Thyroid gland (tissue), 4 donors: ENCODE data around the gene ANO1. TPM values are rescaled to one million over a fixed set of nuclear protein-coding genes. Genes with fewer than 3 reads are reported as not detected.
A peak's percentile ranks its signal among the peaks of the same experiment; 100 is the strongest.

ENCODE experiments used
- DNase-seq, 2 donors: peaks; one replicate each; pipeline ENCODE4 v3.0.0-alpha.2; 2019
- H3K27ac ChIP-seq, 3 donors: fragments of 200-600 bp; sonication (generic); 1 replicate in 2 of 3; 2 replicates in 1 of 3; pipeline ENCODE4 v1.5.1; 2016 to 2019; ENCODE audit warnings: mild to moderate bottlenecking in 1 of 3, moderate library complexity in 1 of 3
- H3K27me3 ChIP-seq: fragments of 200-600 bp; sonication (generic); one replicate; pipeline ENCODE4 v1.5.1; 2019
- H3K36me3 ChIP-seq, 2 donors: fragments of 200-600 bp; sonication (generic); one replicate each; pipeline ENCODE4 v1.5.1; 2016 to 2019
- H3K4me1 ChIP-seq, 2 donors: fragments of 200-600 bp; sonication (generic); one replicate each; pipeline ENCODE4 v1.5.1; 2017 to 2019
- H3K4me3 ChIP-seq, 3 donors: fragments of 200-600 bp; sonication (generic); replicated peaks in 1 of 3; 1 replicate in 2 of 3; 2 replicates in 1 of 3; pipeline ENCODE4 v1.5.1; 2016; ENCODE audit warnings: mild to moderate bottlenecking in 1 of 3
- H3K9me3 ChIP-seq: fragments of 200-600 bp; sonication (generic); one replicate; pipeline ENCODE4 v1.5.1; 2017
- POLR2A ChIP-seq, 2 donors: fragments of 450-650 bp; IDR thresholded peaks; one replicate each; pipeline ENCODE4 v1.6.1; 2017; ENCODE audit warnings: antibody characterized with exemption in 2 of 2, mild to moderate bottlenecking in 2 of 2, moderate library complexity in 1 of 2
- WGBS, 2 donors: methylation state at CpG; one replicate each; pipeline ENCODE4 v1.1.5; 2017; 5-methylcytosine and 5-hydroxymethylcytosine counted together
- intact Hi-C: fragments of 100-400 bp; cut with DNase I; formaldehyde crosslinking; loops from one replicate; pipeline ENCODE4 v1.15.1; 2023
- total RNA-seq, 4 donors: library from RNA; depleted of rRNA; stranded (reverse); fragments of >200 nt; gene quantifications; one replicate each; pipeline ENCODE4 v1.2.3, GENCODE V29; 2016
- TF ChIP-seq, protein P1 (sequence below), 6 experiments: fragments of 200-600 bp in 3 of 6; fragments of 450-650 bp in 3 of 6; sonication (generic) in 3 of 6; IDR thresholded peaks; one replicate each; pipeline ENCODE4 v1.5.1; 2016 to 2019; ENCODE audit warnings: antibody characterized with exemption in 6 of 6, mild to moderate bottlenecking in 2 of 6, inconsistent platforms in 1 of 6, moderate library complexity in 1 of 6

The ANO1 gene
- total RNA-seq, 4 donors from 2014 or later: 25.8 to 56.2 (median 35.3) TPM

- no peak overlapping the region for H3K27ac ChIP-seq
Observed at GRCh38 chr11:70173018-70173417, 94.9 kb downstream of the ANO1 start.

GRCh38 chr11:70174547-70175235, 96.6 kb downstream of the ANO1 start:
- WGBS, 2 donors: 77 to 89% methylated on average over 15 to 17 of the region's 17 CpGs
- H3K27me3 ChIP-seq: no peaks in the 10 kb centered on the region
- no peaks in the 10 kb centered on the region for H3K9me3 ChIP-seq
- DNase-seq: peak; percentile 29 to 42
- peaks cover 0 to 5% of the 10 kb centered on the region in 2 donors for H3K36me3 ChIP-seq
- intact Hi-C loops: no loop called here
- H3K27ac ChIP-seq: peak overlapping the region in 1 of 3 donors; percentile 2
- TF ChIP-seq, protein P1, sequence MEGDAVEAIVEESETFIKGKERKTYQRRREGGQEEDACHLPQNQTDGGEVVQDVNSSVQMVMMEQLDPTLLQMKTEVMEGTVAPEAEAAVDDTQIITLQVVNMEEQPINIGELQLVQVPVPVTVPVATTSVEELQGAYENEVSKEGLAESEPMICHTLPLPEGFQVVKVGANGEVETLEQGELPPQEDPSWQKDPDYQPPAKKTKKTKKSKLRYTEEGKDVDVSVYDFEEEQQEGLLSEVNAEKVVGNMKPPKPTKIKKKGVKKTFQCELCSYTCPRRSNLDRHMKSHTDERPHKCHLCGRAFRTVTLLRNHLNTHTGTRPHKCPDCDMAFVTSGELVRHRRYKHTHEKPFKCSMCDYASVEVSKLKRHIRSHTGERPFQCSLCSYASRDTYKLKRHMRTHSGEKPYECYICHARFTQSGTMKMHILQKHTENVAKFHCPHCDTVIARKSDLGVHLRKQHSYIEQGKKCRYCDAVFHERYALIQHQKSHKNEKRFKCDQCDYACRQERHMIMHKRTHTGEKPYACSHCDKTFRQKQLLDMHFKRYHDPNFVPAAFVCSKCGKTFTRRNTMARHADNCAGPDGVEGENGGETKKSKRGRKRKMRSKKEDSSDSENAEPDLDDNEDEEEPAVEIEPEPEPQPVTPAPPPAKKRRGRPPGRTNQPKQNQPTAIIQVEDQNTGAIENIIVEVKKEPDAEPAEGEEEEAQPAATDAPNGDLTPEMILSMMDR (IDR thresholded peaks at IDR 0.05): no peak
- TF ChIP-seq POLR2A (IDR thresholded peaks at IDR 0.05): no peak
- H3K4me3 ChIP-seq: no peak overlapping the region
- H3K4me1 ChIP-seq: no peaks in the 10 kb centered on the region

More at GRCh38 chr11:70173018-70173417, 94.9 kb downstream of the ANO1 start:
- no peak overlapping the region for H3K4me3 ChIP-seq
- H3K36me3 ChIP-seq: peaks cover 0 to 6% of the 10 kb centered on the region in 2 donors
- TF ChIP-seq, protein P1 (IDR thresholded peaks at IDR 0.05): no peak
- no peak for TF ChIP-seq POLR2A (IDR thresholded peaks at IDR 0.05)
- intact Hi-C loops: no loop called here
- no peaks in the 10 kb centered on the region for H3K9me3 ChIP-seq
- 94% methylated on average over 4 of the region's 4 CpGs for WGBS, 2 donors
- H3K4me1 ChIP-seq: no peaks in the 10 kb centered on the region
- no peak for DNase-seq
- no peaks in the 10 kb centered on the region for H3K27me3 ChIP-seq

GRCh38 chr11:70175236-70175698, 97.2 kb downstream of the ANO1 start:
- no peak for TF ChIP-seq POLR2A (IDR thresholded peaks at IDR 0.05)
- TF ChIP-seq, protein P1 (IDR thresholded peaks at IDR 0.05): no peak
- no peak for DNase-seq
- intact Hi-C loops: no loop called here
- no peak overlapping the region for H3K4me3 ChIP-seq
- 63 to 65% methylated on average over 12 to 14 of the region's 15 CpGs for WGBS, 2 donors
- no peaks in the 10 kb centered on the region for H3K4me1 ChIP-seq
- H3K27me3 ChIP-seq: no peaks in the 10 kb centered on the region
- H3K9me3 ChIP-seq: no peaks in the 10 kb centered on the region
- H3K36me3 ChIP-seq: no peaks in the 10 kb centered on the region
- peak overlapping the region in 1 of 3 donors; percentile 2 for H3K27ac ChIP-seq

DNA sequence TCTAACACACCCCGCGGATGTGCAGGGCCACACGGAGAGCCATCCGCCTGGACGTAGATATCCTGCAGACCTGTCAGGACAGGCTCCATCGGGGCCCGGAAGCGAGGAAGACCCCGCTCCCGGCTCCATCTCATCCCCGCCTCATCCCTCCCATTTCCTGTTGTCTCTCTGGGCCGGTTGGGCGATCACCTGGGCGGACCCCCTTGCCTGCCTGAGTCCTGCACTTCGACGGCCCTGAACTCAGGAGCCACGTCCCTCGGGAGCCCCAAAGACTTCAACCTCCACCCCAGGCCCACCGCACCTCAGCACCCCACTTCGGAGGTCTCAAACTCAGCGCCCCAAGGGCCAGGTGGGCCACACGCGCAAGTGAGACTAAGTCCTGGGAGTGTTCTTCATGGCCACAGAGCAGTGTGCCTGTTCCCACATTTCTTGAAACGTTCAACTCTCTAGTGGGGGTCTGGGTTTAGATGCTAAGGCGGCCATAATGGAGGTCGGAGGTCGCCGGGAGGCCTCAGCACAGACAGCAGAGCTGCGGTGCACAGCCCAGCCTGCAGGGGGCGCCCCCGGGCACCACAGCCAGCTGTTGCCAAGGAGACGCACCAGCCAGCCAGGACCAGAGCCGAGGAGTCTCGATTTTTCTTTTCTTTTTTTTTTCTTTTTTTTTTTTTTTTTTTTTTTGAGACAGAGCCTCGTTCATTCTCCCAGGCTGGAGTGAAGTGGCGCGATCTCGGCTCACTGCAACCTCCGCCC, 99.0 kb downstream of the ANO1 start:
- no peak overlapping the region for H3K27ac ChIP-seq
- intact Hi-C loops: no loop called here

More for the DNA sequence above, 99.0 kb downstream of the ANO1 start:
- no peak for DNase-seq
- TF ChIP-seq POLR2A (IDR thresholded peaks at IDR 0.05): no peak
- TF ChIP-seq, protein P1 (IDR thresholded peaks at IDR 0.05): peak in 3 of 6 experiments; percentile 10 to 21 (median 15)
- 87% methylated on average over 29 to 35 of the region's 39 CpGs for WGBS, 2 donors
- Histone ChIP-seq H3K27me3 (no peaks in the 10 kb centered on the region), H3K4me1 (no peaks in the 10 kb centered on the region), H3K4me3 (no peak overlapping the region), H3K36me3 (no peaks in the 10 kb centered on the region), H3K9me3 (no peaks in the 10 kb centered on the region)
